ENCODE data around the gene OR51I1. TPM values are rescaled to one million over a fixed set of nuclear protein-coding genes. Genes with fewer than 3 reads are reported as not detected.

The OR51I1 gene
- total RNA-seq, 1 experiment from 2014 or later = not detected

- Histone ChIP-seq H3K9ac (ENCODE audit: extremely low read depth, insufficient read length, low read length) (no peak within 1 kb of the TSS), H4K20me1 (ENCODE audit: control insufficient read depth, insufficient read depth, insufficient read length) (no peaks in the 10 kb centered on the region), H3T11ph (ENCODE audit: low read length) (no peak within 1 kb of the TSS), H4K8ac (replicated peaks; ENCODE audit: insufficient read length, low read depth, low read length) (no peak within 1 kb of the TSS), H4K91ac (ENCODE audit: insufficient read length, low read depth, low read length) (no peak within 1 kb of the TSS), H3K23ac (ENCODE audit: insufficient read length, low read depth, low read length) (no peak within 1 kb of the TSS), H3K27me3 (ENCODE audit: insufficient read depth, low read length) (no peaks in the 10 kb centered on the region), H3K9me3 (ENCODE audit: control insufficient read depth, low read depth, low read length) (no peaks in the 10 kb centered on the region), H2BK20ac (ENCODE audit: low read depth, low read length, poor library complexity, severe bottlenecking) (no peak within 1 kb of the TSS), H3K14ac (ENCODE audit: insufficient read depth, low read length) (no peak within 1 kb of the TSS), H3K4ac (ENCODE audit: low read depth, low read length) (no peak within 1 kb of the TSS), H2AFZ (ENCODE audit: low read length) (no peak within 1 kb of the TSS), H3K4me2 (ENCODE audit: insufficient read depth, insufficient read length, low read length) (no peak within 1 kb of the TSS), H2BK120ac (ENCODE audit: low read depth, low read length, poor library complexity, severe bottlenecking) (no peak within 1 kb of the TSS), H2BK12ac (ENCODE audit: insufficient read length, low read depth, low read length) (no peak within 1 kb of the TSS), H3K79me1 (ENCODE audit: insufficient read depth, low read depth, low read length, poor library complexity, severe bottlenecking) (no peaks in the 10 kb centered on the region), H3K4me1 (ENCODE audit: insufficient read depth, low read length) (no peaks in the 10 kb centered on the region), H3K27ac (ENCODE audit: insufficient read length, low read depth, low read length) (no peak within 1 kb of the TSS), H3K18ac (ENCODE audit: insufficient read length, low read depth, low read length) (no peak within 1 kb of the TSS), H3K79me2 (ENCODE audit: insufficient read depth, low read length) (no peaks in the 10 kb centered on the region), H4K5ac (ENCODE audit: insufficient read length, low read depth, low read length) (no peak within 1 kb of the TSS), H3K56ac (ENCODE audit: insufficient read length, low read depth, low read length) (no peak within 1 kb of the TSS), H2BK15ac (ENCODE audit: low read depth, low read length) (no peak within 1 kb of the TSS), H2BK5ac (ENCODE audit: insufficient read length, low read length) (no peak within 1 kb of the TSS), H2AK5ac (ENCODE audit: insufficient read length, low read length) (no peak within 1 kb of the TSS), H3K23me2 (ENCODE audit: insufficient read length, low read depth, low read length, poor library complexity, severe bottlenecking) (no peaks in the 10 kb centered on the region)
- no peak for TF ChIP-seq CTCF (conservative IDR thresholded peaks at IDR 0.05)
- no CpG with 5 or more reads among the region's 2 CpGs for WGBS (ENCODE audit: extremely low coverage, insufficient read length, low lambda C conversion rate)
- no peak for DNase-seq
- peaks cover 4% of the 10 kb centered on the region for H3K27me3 Mint-ChIP-seq (ENCODE audit: low read depth)
- no peaks in the 10 kb centered on the region for H3K9me3 Mint-ChIP-seq
- H3K36me3 Mint-ChIP-seq (ENCODE audit: insufficient read depth in 1 of 3, low read depth in 3 of 3) = no peaks in the 10 kb centered on the region
- peaks cover 17 to 26% of the 10 kb centered on the region in 2 experiments for H3K4me1 Mint-ChIP-seq
- no peak within 1 kb of the TSS for H3K4me3 Mint-ChIP-seq
- no peak within 1 kb of the TSS; a peak in 1 of 7 replicates for H3K27ac Mint-ChIP-seq
Measured at GRCh38 chr11:5449023-5449422, 7.7 kb upstream of the OR51I1 start, which contains the start of gene OR51I2. OR51I2 (plus strand) TSS chr11:5449323; CDS start chr11:5453489, 4,166 bp downstream.
